ENCODE data around the gene KRTAP10-9.
"Not testable (repeated sequence)": the region's sequence is repeated elsewhere in the genome, so short reads cannot be mapped to it uniquely, and the experiment has no call there.

The KRTAP10-9 gene

DNA sequence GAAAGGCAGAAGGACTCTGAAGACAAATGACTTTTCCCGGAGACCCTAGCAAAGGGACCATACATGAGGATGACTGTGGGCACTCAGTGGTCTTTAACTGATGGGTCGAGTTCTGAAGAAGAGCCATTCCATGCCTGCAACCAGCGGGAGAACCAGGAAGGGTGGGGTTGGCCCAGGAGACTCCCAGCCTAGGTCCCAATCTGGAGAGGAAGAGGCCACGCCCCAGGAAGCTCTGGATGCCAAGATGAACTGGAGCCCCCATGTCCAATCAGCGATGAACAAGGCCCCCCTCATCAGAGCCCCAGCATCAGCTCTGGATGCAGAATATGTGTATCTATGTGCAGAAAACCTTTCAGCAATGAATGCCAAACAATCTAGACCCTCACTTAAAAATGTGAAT lies 13.9 kb downstream of the KRTAP10-9 start:
- no peak for DNase-seq (ENCODE audit: low read depth in 2 of 2)

DNA sequence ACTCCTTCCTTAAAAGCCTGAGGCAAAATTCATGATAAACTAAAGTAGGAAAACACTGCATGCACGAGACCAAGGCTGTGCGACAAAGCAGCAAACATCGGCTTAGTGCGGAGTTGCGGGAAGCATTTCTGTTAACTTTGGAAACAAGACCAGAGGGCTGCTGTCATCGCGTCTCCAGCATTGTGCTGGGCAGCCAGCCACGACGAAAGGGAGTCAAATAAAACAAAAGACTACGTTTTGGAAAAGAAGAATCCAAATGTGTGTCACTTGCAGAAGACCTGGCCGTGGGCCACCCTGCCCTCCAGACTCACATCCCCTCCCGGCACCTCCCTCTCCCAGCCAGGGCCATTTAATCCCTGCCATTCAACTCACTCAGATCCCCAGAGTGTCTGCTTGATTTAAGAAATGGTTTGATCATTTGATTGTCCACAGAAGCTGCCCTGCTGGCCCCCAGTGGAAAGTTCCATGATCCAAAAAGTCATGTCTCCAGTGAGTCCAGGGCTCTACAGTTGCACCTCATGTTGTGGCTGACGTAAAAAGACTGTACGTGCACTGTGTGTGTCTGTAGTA lies 16.9 kb downstream of the KRTAP10-9 start:
- no peak for DNase-seq (ENCODE audit: low read depth in 2 of 2)

DNA sequence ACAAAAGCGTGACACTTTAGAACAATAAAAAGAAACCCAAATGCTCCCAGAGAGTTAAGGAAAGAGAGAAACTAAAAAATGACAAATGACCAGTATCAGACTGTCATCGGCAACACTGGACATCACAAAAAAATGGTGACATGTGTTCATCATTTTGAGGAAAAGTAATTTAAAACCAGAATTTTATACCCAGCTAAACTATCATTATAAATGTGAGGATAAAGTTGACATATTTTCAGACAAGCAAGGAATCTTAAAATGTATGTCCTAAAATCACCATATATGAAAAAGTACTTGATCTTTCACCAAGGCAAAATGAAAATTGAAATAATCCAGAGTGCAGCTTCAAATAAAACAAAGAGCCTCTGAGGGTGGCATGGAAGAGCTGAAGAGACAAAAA lies 18.0 kb downstream of the KRTAP10-9 start:
- DNase-seq (ENCODE audit: low read depth in 2 of 2), result no peak

DNA sequence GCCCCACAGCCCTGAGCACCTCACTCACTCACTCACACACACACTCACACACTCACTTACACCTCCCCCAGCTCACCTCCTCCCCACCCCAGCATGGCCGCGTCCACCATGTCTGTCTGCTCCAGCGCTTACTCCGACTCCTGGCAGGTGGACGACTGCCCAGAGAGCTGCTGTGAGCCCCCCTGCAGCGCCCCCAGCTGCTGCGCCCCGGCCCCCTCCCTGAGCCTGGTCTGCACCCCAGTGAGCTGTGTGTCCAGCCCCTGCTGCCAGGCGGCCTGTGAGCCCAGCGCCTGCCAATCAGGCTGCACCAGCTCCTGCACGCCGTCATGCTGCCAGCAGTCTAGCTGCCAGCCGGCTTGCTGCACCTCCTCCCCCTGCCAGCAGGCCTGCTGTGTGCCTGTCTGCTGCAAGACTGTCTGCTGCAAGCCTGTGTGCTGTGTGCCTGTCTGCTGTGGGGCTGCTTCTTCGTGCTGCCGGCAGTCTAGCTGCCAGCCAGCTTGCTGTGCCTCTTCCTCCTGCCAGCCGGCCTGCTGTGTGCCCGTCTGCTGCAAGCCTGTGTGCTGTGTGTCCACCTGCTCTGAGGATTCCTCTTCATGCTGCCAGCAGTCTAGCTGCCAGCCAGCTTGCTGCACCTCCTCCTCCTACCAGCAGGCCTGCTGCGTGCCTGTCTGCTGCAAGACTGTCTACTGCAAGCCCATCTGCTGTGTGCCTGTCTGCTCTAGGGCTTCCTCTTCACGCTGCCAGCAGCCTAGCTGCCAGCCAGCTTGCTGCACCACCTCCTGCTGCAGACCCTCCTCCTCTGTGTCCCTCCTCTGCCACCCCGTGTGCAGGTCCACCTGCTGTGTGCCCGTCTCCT lies 19.7 kb downstream of the KRTAP10-9 start, which contains the start of gene KRTAP10-11:
Gene KRTAP10-11, plus strand, starts transcription at position 49 of the 856 bp plus-strand sequence. Its CDS starts 45 bp downstream, at position 94.
- not testable (repeated sequence) for DNase-seq (ENCODE audit: low read depth in 2 of 2)

DNA sequence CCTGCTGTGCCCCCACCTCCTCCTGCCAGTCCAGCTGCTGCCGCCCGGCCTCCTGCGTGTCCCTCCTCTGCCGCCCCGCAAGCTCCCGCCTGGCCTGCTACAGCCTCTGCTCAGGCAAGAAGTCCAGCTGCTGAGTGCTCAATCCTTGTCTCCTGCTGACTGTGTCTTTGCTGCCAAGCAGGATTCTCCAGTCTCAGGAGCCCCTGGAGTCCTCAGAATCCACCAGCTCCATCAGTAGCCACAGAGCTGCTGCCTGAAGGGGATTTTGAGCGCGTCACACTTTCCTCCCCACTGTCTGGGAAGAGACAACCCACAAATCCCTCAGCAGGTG lies 20.3 kb downstream of the KRTAP10-9 start:
- DNase-seq (ENCODE audit: low read depth in 2 of 2), result no peak

DNA sequence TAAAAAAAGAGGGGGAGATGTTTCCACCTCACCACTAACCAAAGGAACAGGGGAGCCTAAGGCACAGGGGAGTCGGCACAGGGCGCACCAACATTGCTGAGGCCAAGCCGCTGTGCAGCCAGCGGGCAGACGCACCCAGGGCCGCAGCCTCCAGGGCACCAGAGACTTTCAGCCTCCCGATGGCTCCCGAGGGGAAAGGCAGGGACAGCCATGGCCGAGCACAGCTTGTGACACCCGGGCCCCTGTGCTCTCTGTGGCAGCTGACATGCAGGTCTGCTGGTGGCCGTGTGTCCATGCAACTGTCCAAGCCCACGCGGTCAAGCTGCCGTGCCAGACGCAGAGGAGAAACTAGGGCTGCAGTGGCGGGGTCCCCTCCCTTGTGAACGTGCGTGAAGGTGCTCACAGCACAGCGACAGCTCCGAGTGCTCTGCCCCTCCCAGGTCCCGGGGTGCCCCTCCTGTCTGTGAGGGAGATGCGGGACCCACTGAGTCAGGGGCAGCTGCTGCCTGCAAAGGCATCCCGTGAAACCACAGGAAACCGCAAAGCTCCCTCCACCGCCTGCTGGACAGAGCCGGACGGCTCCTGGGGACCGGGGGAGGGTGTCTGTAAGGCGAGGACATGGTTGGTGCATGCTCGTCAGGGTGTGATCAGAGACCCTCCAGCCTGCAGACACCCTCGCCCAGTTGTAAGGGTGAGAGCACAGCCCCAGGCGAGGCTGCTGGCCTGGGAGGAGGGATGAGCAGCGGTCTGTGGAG lies 21.8 kb downstream of the KRTAP10-9 start:
- no peak for DNase-seq (ENCODE audit: low read depth in 2 of 2)

DNA sequence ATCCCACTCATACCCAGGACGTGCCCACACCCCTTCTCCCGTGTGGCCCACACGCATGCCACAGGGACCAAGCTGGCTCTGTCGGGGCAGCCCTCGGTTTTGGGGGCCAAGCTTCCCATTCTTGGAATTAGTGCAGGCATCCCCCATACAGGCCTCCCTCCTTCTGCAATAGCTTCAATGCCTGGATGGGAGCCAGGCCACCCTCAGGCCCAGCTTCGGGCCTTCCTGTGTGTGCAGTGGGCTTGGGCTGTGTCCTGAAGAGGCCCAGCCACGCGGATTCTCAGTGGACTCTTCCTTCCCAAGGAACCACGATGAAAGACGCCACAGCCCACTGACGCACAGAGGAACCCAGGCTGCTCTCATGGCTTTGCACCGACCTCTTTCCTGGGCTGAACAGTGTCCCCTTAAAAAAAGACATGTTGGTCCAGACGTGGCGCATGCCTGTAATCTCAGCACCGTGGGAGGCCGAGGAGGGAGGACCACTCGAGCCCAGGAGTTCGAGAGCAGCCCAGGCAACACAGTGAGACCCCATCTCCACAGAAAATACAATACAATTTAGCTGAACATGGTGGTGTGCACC lies 22.7 kb downstream of the KRTAP10-9 start:
- no peak for DNase-seq (ENCODE audit: low read depth in 2 of 2)

DNA sequence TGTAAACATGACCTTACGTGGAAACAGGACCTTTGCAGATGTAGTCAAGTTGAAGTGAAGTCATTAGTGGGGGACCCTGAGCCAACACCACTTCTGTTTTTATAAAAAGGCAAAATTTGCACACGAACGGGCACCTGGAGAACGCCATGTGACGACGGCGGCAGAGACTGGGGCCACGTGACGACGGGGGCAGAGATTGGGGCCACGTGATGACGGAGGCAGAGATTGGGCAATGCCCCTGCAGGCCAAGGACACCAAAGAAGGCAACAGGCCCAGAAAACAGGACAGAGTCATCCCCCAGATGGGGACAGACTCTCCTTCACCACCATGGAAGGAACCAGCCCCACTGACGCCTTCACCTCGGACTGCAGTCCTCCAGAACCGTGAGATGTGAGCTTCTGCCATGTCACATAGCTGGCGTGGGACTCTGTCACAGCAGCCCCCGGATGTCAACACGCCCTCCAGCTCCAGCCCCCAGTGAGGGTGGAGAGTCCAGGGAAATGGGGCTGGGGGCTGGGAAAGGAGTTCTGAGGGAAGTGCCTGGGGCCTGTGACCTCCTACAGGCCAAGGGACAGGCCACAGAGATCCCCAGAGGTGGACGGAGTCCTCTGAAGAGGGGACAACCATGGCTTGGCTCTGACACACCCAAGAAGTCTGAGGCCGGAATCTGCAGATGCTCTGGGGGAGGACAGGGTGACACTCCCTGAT lies 23.5 kb downstream of the KRTAP10-9 start:
- no peak for DNase-seq (ENCODE audit: low read depth in 2 of 2)

DNA sequence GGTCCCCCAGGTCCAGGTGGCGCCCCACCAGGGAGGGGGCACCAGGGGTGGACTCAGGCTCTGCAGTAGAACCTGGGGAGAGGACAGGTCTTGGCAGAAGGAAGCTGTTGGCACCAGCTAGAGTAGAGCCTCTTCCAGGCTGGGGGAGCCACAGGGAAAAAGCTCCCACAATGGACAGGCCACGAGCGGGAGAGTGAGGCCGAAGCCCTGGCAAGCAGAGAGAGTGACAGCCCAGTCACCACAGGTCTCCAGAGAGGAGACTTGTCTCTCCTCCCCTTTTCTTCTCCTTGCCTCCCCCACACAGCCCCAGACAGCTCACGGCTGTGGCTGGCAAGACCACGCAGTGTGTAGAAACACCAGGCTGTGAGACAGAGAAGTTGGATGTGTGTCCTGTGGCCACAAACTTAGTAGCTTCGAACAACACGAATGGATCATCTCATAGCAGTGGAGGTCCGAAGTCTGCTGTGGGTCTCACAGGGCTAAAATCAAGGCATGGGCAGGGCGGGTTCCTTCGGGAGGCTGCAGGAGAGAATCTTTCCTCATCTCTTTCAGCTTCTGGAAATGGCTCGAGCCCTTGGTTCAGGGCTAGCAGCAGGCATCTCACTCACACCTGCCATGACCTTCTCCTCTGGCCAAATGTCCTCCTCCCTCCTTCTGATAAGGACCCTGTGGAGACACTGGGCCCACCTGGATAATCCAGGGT lies 24.2 kb downstream of the KRTAP10-9 start:
- no peak for DNase-seq (ENCODE audit: low read depth in 2 of 2)

DNA sequence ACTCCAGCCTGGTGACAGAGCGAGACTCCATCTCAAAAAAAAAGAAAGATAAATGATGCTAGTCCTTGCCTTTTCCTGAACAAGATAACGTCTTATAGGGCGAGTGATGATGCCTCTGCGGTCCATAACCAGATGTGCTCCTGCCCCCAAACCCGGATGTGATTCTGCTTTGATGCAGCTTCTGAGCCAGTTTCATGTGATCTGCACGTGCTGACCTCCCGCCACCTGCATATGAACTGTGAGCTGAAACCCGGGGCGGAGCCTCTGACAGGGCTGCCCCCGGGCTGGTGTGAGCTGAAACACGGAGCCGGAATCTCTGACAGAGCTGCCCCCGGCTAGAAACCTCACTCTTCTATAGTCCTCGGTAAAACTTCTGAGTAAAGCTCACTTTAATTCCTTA lies 26.2 kb downstream of the KRTAP10-9 start:
- no peak for DNase-seq (ENCODE audit: low read depth in 2 of 2)

DNA sequence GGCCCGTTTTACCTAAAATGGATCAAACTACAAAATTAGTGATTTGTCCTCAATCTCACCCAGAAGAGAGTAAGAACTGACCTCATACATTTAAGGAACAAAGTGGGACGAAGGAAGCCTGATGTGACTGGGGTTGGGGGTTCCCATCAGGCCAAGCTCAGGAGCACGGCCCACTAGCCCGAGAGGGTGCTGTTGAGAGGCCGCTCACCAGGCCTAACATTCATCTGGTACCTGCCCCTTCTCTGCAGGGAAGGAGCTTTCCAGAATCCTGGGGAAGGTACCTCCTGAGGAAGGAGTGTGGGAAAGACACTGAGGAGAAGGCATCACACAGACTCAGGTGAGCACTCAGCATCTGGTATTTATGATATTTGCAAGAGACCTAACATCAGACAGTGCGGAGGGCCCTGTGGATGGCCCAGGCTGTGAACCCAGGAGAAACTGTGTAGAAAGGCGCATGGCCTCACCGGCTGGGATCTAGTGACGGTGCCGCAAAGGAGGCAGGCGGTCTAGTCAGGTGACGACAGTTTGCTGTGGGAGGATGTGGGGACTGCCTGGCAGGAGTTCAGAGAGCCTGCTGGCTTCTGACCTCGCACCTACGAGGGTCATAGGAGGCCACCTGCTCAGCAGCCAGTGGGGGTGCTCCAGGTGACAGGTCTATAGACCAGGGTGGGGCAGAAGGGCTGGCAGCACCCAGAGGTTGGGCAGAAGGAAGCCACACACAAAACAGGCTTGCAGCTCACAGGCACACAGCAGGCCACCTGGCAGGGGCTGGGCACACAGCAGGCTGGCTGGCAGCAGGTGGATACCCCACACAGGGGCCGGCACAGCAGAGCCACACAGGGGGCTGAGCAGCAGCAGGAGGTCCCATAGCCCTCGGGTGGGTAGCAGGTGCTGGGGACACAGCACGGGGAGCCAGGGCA lies 27.0 kb downstream of the KRTAP10-9 start:
- DNase-seq (ENCODE audit: low read depth in 2 of 2), result no peak

DNA sequence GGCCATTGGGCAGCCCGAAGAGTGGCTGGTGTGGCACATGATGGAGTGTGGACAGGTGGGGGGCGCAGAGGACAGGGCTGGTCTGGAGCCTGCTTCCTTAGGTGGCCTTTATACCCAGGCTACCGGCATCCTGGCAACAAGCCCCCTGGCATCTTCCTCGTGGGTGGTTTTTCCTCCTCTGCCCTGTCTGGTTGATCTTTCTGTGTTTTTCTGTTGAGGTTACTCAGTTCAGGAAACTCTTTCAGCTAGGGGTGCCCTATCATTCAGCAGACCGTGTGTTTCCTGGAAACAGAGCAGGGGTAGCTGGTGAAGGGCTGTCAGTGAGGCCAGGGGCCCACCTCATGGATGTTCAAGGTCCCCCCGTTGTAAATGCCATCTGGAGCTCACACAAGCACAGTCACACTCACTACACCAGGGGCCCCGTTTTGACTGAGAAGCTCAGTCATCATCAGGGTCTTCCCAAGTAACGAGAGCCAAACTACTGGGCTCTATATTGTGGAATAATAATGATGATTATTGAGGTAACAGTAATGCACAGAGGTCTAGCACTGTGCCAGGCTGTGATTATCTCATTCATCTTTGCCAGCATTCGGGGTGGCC lies 27.8 kb downstream of the KRTAP10-9 start, which contains the start of gene KRTAP12-4:
Gene KRTAP12-4, minus strand, starts transcription at position 84 of the 600 bp plus-strand sequence. Its CDS starts 45 bp downstream, at position 39.
- no peak for DNase-seq (ENCODE audit: low read depth in 2 of 2)

DNA sequence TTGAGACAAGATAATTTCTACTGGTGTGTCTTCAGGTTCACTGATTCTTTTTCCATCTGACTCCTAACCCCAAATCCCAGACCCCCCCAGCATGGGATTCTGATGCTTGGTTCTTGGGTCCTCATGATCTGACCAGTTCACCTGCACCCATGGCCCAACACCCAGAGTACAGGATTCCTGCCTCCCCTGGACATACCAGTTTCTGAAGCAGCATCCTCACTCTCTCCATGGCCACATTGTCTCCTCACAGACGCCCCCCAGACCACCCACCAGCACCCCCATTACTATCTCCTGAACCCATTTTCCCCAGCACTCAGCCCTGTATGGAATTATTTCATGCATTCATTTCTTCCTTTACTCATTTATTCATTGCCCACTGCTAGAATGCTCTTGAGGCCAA lies 30.0 kb downstream of the KRTAP10-9 start:
- no peak for DNase-seq (ENCODE audit: low read depth in 2 of 2)

DNA sequence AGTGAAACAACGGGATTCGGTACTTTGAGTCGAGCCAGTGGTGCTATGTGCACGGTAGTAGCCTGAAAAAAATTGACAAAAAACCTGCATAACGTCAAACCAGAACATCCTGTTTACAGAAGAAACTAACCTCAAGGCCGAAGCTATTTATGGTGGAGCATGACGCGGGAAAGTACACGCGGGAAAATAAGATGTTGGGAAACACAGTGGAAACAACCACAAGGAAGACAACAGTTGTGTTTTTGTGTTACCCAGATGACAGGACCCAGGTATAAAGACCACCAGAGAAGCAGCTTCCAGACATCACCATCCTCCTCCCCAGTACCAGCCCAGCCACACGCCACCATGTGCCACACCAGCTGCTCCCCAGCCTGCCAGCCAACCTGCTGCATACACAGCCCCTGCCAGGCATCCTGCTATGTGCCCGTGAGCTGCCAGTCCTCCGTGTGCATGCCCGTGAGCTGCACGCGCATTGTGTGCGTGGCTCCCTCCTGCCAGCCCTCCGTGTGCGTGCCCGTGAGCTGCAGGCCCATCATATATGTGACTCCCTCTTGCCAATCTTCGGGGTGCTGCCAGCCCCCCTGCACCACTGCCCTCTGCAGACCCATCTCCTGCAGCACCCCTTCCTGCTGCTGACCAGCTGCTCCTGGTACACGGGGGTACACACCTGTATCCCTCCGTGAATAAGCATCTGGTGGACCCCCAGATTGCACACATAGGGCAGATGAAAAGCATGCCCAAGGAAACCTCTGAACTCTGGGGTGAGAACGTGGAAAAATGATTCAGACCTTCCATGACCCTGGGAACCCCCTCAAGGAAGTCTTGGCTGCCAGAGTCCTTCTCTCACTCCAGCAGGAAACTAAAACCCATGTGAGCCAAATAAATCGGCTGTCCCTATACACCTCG lies 31.0 kb downstream of the KRTAP10-9 start, which contains the start of gene KRTAP12-3:
Gene KRTAP12-3, plus strand, starts transcription at position 298 of the 906 bp plus-strand sequence. Its CDS starts 48 bp downstream, at position 346.
- DNase-seq (ENCODE audit: low read depth in 2 of 2), result no peak

DNA sequence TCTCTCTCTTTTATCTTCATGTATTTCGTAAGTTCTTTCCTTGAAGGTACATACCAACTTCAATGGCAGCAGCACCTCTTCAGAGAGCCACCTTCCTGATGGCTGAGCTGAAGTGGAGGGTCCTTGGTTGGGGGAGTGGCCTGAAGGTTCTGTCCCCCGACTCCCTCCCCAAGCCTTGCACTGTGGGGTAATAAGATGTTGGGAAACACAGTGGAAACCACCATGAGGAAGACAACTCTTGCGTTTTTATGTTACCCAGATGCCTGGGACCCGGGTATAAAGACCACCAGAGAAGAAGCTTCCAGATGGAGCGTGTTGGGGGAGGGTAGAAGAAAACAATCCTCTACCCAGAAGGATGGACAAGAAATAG lies 31.6 kb downstream of the KRTAP10-9 start:
- no peak for DNase-seq (ENCODE audit: low read depth in 2 of 2)

DNA sequence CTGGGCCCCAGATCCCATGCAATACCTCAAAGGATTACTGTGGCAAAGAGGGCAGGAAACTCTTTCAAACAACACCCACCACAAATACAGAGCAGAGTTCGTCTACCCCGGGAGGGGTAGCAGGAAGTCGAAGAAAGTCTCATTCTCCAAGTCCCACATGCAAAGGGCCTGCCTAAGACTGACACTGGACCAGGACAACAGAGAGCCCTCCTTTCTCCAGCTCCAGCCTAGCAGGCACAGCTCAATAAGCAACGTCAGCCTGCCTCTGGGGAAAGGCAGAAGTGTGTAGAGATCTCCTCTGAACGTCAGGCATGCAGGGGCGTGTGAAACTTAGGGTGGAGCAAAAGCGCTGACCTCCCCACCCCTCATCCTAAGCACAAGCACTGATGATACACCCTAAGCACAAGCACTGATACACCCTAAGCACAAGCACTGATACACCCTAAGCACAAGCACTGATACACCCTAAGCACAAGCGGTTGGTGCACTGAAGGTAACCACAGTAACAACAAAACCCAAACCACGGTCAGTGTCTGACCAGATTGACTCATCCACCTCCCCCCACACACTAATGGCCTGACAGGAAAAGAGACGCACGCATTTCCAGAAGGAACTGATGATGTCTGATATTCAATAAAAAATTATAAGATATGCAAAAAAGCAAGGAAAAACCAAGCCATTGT lies 32.2 kb downstream of the KRTAP10-9 start:
- no peak for DNase-seq (ENCODE audit: low read depth in 2 of 2)

DNA sequence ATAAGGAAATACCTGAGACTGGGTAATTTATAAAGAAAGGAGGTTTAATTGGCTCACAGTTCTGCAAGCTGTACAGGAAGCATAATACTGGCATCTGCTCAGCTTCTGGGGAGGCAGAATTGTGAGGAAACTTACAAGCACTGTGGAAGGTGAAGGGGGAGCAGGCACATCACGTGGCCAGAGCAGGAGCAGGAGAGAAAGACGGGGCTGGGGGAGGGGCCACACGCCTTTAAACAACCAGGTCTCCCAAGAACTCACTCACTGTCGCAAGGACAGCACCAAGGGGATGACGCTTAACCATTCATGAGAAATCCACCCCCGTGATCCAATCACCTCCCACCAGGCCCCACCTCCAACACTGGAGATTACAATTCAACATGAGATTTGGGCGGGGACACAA lies 34.7 kb downstream of the KRTAP10-9 start:
- DNase-seq (ENCODE audit: low read depth in 2 of 2), result not testable (repeated sequence)

DNA sequence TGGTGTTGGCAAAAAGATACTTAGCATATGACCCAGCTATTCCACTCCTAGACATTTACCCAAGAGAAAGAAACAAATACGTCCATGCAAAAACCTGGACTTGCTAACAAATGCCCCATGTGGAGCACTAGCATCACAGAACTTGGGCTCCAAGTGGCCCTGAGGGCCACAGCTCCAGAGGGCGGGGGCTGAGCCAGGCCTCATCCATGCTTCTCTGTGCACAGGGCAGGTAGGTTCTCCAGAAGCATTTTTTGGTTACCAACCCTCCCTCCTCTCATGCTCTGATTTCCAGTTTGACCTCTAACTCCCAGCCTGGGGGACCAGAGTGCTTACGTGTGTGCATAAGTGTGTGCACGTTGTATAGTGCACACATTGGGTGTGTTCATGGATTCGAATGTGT lies 37.8 kb downstream of the KRTAP10-9 start:
- no peak for DNase-seq (ENCODE audit: low read depth in 2 of 2)
